HepG2 (cell line): ENCODE data around the gene IFRD1. TPM values are rescaled to one million over a fixed set of nuclear protein-coding genes. Genes with fewer than 3 reads are reported as not detected.

ENCODE experiments used
- ATAC-seq: fragments of 200-7000 bp; cut with Tn5 transposase; 3 replicates; pipeline ENCODE4 v1.9.1; 2020; ENCODE audit warnings: mild to moderate bottlenecking, moderate library complexity
- BruUV-seq: library from RNA; stranded (reverse); fragments of 400-500 nt; replicated peaks from 2 replicates; lab custom pipeline; 2021; lab: Mats Ljungman, UMichigan
- CTCF ChIA-PET: fragments of 300-600 bp; formaldehyde crosslinking; extraction: SDS; loops from one replicate; lab custom pipeline; 2021; ENCODE audit warnings: low total read pairs, inconsistent platforms, low intra/inter-chr PET ratio; lab: Yijun Ruan, JAX
- POLR2A ChIA-PET: fragments of 350-600 bp; sonication (Branson Sonifier 250); formaldehyde crosslinking; loops from one replicate; lab custom pipeline; 2020; ENCODE audit warnings: antibody characterized with exemption, inconsistent platforms; lab: Yijun Ruan, JAX
- DNase-seq: peaks from one replicate; pipeline ENCODE4 v3.0.0-alpha.2; 2015; ENCODE audit warnings: low spot score
- FAIRE-seq: peaks from 3 replicates; lab custom pipeline; 2011; peaks lifted over from hg19 to GRCh38; lab: Jason Lieb, UNC
- H2AFZ ChIP-seq: one replicate; pipeline ENCODE4 v1.6.1; 2011; ENCODE audit warnings: low read length, inconsistent platforms
- H3K27ac ChIP-seq: fragments of 300-600 bp; 3 replicates; pipeline ENCODE4 v1.8.0; 2011; ENCODE audit warnings: mixed run types, mild to moderate bottlenecking, mixed read lengths, low read length, inconsistent platforms; ENCODE audit not compliant: insufficient read depth; ENCODE audit errors: extremely low read length
- H3K27me3 ChIP-seq, 2 experiments: fragments of 200-600 bp in 1 of 2; 2 replicates in 1 of 2; 3 replicates in 1 of 2; pipeline versions ENCODE4 v1.6.0 to v1.8.0; 2011; ENCODE audit warnings: low read length in 2 of 2, mild to moderate bottlenecking in 2 of 2, moderate library complexity in 2 of 2, inconsistent platforms in 1 of 2; ENCODE audit not compliant: insufficient read depth in 2 of 2, control insufficient read depth in 1 of 2
- H3K36me3 ChIP-seq, 2 experiments: fragments of 200-600 bp in 1 of 2; replicated peaks in 1 of 2; 2 replicates in 1 of 2; 3 replicates in 1 of 2; pipeline versions ENCODE4 v1.5.1 to v1.8.0; 2011; ENCODE audit warnings: low read length in 2 of 2, inconsistent platforms in 1 of 2; ENCODE audit not compliant: insufficient read depth in 2 of 2, control insufficient read depth in 1 of 2
- H3K4me1 ChIP-seq: 2 replicates; pipeline ENCODE4 v1.5.1; 2012; ENCODE audit warnings: low read length, inconsistent platforms; ENCODE audit not compliant: insufficient read depth
- H3K4me2 ChIP-seq: 2 replicates; pipeline ENCODE4 v1.6.0; 2011; ENCODE audit warnings: low read depth, low read length, inconsistent platforms
- H3K4me3 ChIP-seq, 3 experiments: fragments of 200-600 bp in 1 of 3; sonication (generic), shearing (Covaris generic) in 1 of 3; replicated peaks in 1 of 3; 2 replicates each; pipeline ENCODE4 v1.5.1; 2011 to 2016; ENCODE audit warnings: low read length in 3 of 3, inconsistent platforms in 2 of 3, low read depth in 2 of 3, mild to moderate bottlenecking in 2 of 3, control low read depth in 1 of 3, mixed read lengths in 1 of 3; ENCODE audit not compliant: insufficient read depth in 1 of 3
- H3K79me2 ChIP-seq: one replicate; pipeline ENCODE4 v1.6.1; 2011; ENCODE audit warnings: low read length, inconsistent platforms; ENCODE audit not compliant: insufficient read depth
- H3K9ac ChIP-seq: 2 replicates; pipeline ENCODE4 v1.6.0; 2011; ENCODE audit warnings: mild to moderate bottlenecking, low read depth, low read length, inconsistent platforms; ENCODE audit not compliant: insufficient read depth
- H3K9me3 ChIP-seq: 2 replicates; pipeline ENCODE4 v1.5.1; 2012; ENCODE audit warnings: mild to moderate bottlenecking, low read length
- H4K20me1 ChIP-seq: 2 replicates; pipeline ENCODE4 v1.6.0; 2011; ENCODE audit warnings: inconsistent platforms, mild to moderate bottlenecking, low read length, moderate library complexity; ENCODE audit not compliant: insufficient read depth
- ATF7 ChIP-seq, 2 experiments: fragments of 450-650 bp in 1 of 2; sonication (generic) in 1 of 2; formaldehyde crosslinking in 1 of 2; IDR thresholded peaks; 2 replicates each; pipeline versions ENCODE4 v1.4.0 to v1.6.1; 2016 to 2020; ENCODE audit warnings: antibody characterized with exemption in 1 of 2, mild to moderate bottlenecking in 1 of 2, missing genetic modification reagents in 1 of 2
- LRRFIP1 ChIP-seq: sonication (generic); formaldehyde crosslinking; conservative IDR thresholded peaks from 2 replicates; pipeline ENCODE4 v1.4.0; 2020; ENCODE audit warnings: missing genetic modification reagents
- MED8 ChIP-seq: sonication (generic); formaldehyde crosslinking; IDR thresholded peaks from 2 replicates; pipeline ENCODE4 v1.8.1; 2023; ENCODE audit warnings: mild to moderate bottlenecking, missing genetic modification reagents; ENCODE audit not compliant: insufficient replicate concordance
- WGBS: methylation state at CpG from one replicate; pipeline ENCODE4 v1.1.6; 2017; ENCODE audit warnings: low lambda C conversion rate; 5-methylcytosine and 5-hydroxymethylcytosine counted together
- in situ Hi-C: cut with HindIII; loops from 2 replicates; pipeline ENCODE4 v1.10.0; 2017; ENCODE audit warnings: low pct_unique_long_range_greater_than_20kb; ENCODE audit not compliant: extremely low pct_ligation_motif_present
- intact Hi-C: fragments of 100-400 bp; cut with micrococcal nuclease; formaldehyde crosslinking; loops from one replicate; pipeline ENCODE4 v1.10.0; 2022; ENCODE audit not compliant: unreplicated experiment
- polyA plus RNA-seq, 8 experiments: library from polyadenylated mRNA; depleted of rRNA in 3 of 8; stranded (reverse) in 7 of 8; unstranded in 1 of 8; fragments of >200 nt; fragmentation: Illumina TruSeq in 4 of 8; extraction: Trizol in 4 of 8; gene quantifications; 2 replicates each; pipeline versions ENCODE4 v1.2.1 to v1.2.3, GENCODE V29; 2011 to 2016; ENCODE audit warnings: low read depth in 4 of 8, missing spikeins in 1 of 8, mixed read lengths in 1 of 8; ENCODE audit not compliant: insufficient read depth in 1 of 8
- total RNA-seq, 5 experiments: library from RNA; depleted of rRNA; stranded (reverse); fragments of >200 nt; fragmentation: Illumina TruSeq; extraction: Trizol; gene quantifications; 2 replicates each; pipeline ENCODE4 v1.2.3, GENCODE V29; 2016; ENCODE audit warnings: low read depth in 1 of 5
- TF ChIP-seq, protein P1 (sequence below): sonication (generic); formaldehyde crosslinking; IDR thresholded peaks from 2 replicates; pipeline ENCODE4 v1.4.0; 2020; ENCODE audit warnings: low read depth, mild to moderate bottlenecking, missing genetic modification reagents

IFRD1 gene
- total and polyA plus RNA-seq, 2 of the 13 experiments (the other 11 are each of a cell fraction or from before 2014, with no cell fraction given), result 50.9 to 55.5 TPM

DNA sequence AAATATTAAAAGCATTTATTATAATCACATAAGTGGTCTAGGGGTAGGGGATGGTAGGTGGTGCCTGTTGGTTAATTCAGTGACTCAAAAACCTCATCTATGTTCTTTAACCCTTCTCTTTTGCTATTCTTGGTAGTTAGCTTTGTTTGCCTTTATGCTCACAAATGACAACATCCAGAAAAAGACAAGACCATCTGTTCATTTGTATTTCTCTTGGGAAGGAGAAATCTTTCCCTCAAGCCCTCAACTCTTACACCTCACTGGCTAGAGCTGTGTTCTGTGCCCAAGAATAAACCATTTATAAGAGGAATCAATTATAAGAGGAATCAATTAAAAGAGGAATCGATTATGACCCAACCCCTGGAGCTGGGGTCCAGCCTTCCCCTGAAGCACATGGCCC is 10.8 kb upstream of the IFRD1 start (continued):
- TF ChIP-seq LRRFIP1 (CRISPR knock-in tag) (no peak), MED8 (no peak)

DNA sequence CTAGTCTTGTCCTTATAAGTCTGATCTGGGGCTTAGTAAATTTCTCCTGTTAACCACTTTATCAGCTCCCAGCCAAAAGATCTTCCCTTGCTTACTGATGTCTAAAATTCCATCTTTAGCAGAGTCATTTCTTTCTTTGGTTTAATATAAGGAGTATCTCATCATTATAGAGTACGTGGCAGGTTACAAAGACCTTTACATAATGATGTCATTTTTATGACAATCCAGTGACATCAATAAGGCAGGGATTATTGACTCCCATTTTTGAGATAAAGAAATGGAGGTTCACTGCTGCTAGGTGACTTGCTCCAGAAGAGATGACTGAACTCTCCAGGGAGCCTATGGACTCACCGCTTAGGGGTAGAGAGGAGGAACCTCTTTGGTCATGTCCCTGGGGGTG is 8.1 kb upstream of the IFRD1 start:
- intact Hi-C loops, result no loop called here
- no peaks in the 10 kb centered on the region for H3K36me3 ChIP-seq
- ChIA-PET CTCF (no interaction called here), POLR2A (interaction anchor here (0.6 to 1.3 kb wide), 2 partner anchors 9 to 13 kb away, joined by 3 to 4 read pairs; no protein-coding TSS in a partner anchor)
- no TSS peak for BruUV-seq
- in situ Hi-C loops, result no loop called here
- ATAC-seq (no peak), FAIRE-seq (no peak)
- no peak overlapping the region for H3K9ac ChIP-seq
- WGBS, result 98% methylated on average over 2 of the region's 2 CpGs
- H3K4me2 ChIP-seq, result no peak overlapping the region
- H2AFZ ChIP-seq, result no peak overlapping the region
- H3K4me1 ChIP-seq, result peaks cover 13% of the 10 kb centered on the region
- no peaks in the 10 kb centered on the region for H4K20me1 ChIP-seq
- no peak overlapping the region for H3K4me3 ChIP-seq
- H3K27me3 ChIP-seq, result no peaks in the 10 kb centered on the region
- TF ChIP-seq ATF7 (IDR thresholded peaks at IDR 0.05) (peak; percentile 84), ATF7 (CRISPR knock-in tag; IDR thresholded peaks at IDR 0.05) (no peak)
- TF ChIP-seq, protein P1, sequence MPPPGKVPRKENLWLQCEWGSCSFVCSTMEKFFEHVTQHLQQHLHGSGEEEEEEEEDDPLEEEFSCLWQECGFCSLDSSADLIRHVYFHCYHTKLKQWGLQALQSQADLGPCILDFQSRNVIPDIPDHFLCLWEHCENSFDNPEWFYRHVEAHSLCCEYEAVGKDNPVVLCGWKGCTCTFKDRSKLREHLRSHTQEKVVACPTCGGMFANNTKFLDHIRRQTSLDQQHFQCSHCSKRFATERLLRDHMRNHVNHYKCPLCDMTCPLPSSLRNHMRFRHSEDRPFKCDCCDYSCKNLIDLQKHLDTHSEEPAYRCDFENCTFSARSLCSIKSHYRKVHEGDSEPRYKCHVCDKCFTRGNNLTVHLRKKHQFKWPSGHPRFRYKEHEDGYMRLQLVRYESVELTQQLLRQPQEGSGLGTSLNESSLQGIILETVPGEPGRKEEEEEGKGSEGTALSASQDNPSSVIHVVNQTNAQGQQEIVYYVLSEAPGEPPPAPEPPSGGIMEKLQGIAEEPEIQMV (CRISPR knock-in tag), result no peak
- TF ChIP-seq, all 625 proteins: peak for 1
- H3K9me3 ChIP-seq, result no peaks in the 10 kb centered on the region
- no peaks in the 10 kb centered on the region for H3K79me2 ChIP-seq
- no peak for DNase-seq
- no peak overlapping the region for H3K27ac ChIP-seq
